Brain pericyte (primary cell): Measurements from ENCODE around the gene PAX9.
"Not testable (repeated sequence)": the region's sequence is repeated elsewhere in the genome, so short reads cannot be mapped to it uniquely, and the experiment has no call there.

Experiments
- DNase-seq: peaks from one replicate; pipeline ENCODE4 v3.0.0-alpha.2; 2012; ENCODE audit warnings: low read depth, low spot score

Gene PAX9

GRCh38 chr14:36672095-36672494 is 10.4 kb downstream of the PAX9 start:
- DNase-seq: no peak

DNA sequence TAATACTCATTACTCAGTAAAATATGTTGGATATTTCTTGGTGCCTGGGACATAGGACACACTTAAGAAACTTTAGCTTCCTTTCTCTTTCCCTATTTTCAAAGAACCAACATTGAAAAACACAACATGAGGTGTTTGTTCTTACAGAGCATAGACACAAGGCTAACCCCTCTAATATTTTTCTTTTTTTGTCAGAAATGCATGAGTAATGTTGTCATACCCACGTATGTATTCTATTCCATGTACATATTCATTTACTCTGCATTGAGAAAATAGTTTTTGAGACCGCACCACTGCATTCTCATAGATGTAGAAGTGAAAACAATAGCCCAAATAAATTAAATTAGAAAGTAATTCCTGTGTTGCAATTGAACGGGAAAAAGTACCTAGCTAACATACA is 13.0 kb downstream of the PAX9 start:
- DNase-seq: no peak

- DNase-seq: no peak
These were observed 13.9 kb downstream of the PAX9 start for GRCh38 chr14:36675581-36675980.

DNA sequence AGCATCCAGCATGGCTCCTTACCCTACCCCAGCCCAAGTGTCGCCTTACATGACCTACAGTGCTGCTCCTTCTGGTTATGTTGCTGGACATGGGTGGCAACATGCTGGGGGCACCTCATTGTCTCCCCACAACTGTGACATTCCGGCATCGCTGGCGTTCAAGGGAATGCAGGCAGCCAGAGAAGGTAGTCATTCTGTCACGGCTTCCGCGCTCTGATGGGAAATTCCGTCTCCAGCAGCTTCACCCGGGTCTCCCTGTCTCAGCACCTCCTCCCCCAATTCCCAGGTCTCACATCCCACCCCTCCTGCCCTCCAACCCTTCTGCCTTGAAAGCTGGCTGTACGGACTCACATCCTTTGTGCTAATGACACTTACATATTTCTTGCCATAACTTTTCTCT is 14.6 kb downstream of the PAX9 start:
- DNase-seq: no peak

GRCh38 chr14:36682338-36682737 is 20.7 kb downstream of the PAX9 start:
- no peak for DNase-seq

DNA sequence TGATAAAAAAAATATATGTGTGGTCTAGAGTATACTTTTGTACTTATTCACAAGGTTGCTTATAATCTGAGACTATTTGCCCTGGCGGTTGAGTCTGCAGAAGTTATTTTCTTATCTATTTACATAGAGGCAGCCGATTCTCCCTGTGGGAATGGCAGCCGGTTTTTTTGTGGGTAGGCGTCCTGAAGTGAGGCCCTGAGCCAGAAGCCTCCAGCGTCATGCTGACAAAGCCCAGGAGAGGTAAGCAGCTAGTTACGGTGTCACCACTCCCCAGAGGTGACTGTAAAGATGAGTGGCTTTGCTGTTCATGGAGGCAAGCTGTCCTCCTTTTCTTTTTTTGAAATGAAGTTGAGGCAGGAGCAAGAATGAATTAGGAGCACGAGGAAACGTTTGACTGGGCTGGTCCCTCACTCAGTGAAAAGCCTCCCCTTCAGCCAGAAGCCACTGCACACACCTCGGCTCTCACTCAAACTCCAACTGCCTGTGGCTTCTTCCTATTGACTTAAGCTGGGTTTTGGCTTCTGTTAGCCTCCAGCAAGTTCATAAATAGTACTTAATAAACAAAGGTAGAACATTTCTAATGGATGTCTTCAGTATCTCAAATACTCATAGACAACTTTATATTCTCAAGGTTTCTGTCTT is 21.5 kb downstream of the PAX9 start:
- DNase-seq: no peak

- DNase-seq: no peak
These were observed 23.3 kb downstream of the PAX9 start for GRCh38 chr14:36684946-36685345.

DNA sequence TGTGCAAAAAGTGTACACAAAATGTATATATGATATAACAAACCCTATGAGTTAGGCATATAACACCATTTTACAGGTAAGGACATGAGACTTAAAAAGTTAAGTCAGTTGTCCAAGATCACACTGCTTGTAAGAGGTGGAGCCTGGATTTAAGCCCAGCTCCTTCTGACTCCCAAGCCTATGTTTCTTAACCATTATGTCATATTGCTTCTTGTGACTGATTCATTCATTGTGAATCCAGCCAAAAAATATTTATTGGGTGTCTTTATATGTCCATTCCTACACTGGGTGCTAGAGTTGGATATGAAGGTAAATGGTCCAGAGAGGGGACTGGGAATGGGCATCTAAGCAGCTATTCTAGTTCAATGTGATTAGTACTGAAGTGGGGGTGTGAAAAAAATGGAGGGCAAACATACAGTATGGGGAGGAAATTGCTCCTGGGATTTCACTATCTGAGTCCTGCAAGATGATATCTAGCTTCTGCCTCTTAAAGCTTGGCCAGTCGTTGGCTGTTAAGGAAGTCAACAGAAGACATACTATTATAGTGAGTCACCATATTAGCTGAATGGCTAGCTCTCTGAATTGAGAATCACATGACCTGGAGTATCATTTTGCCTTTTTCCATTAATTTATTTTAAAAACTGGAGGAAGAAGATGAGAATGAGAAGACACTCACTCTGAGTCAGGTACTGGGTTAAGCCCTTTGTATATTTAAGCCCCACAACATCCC is 28.8 kb downstream of the PAX9 start:
- no peak for DNase-seq

DNA sequence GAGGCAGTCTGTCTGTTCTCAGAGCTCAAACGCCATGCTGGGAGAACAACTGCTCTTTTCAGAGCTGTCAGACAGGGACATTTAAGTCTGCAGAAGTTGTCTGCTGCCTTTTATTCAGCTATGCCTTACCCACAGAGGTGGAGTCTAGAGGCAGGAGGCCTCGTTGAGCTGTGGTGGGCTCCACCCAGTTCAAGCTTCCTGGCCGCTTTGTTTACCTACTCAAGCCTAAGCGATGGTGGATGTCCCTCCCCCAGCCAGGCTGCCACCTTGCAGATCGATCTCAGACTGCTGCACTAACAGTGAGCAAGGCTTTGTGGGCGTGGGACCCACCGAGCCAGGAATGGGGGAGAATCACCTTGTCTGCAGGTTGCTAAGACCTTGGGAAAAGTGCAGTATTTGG is 37.8 kb downstream of the PAX9 start:
- DNase-seq: not testable (repeated sequence)

DNA sequence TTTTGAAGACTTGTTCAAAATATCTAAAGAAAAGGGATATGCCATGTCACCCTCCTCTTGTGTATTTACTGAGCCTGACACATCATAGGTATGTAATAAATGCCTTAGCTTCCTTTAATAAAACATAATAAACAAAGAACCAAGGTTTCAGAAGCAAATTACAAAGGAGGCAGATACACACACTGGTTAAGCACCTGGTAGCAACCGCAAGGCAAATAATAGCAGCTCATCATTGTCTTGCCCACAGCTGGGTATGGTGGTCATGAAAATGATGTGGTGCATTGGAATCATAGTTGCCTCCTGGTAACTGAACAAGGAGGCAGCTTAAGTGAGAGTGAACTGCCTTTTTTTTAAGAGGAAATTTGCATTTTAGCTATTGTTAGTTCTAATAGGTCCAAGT is 39.0 kb downstream of the PAX9 start:
- no peak for DNase-seq

- DNase-seq: no peak
These were observed 39.5 kb downstream of the PAX9 start for GRCh38 chr14:36701132-36701531.

DNA sequence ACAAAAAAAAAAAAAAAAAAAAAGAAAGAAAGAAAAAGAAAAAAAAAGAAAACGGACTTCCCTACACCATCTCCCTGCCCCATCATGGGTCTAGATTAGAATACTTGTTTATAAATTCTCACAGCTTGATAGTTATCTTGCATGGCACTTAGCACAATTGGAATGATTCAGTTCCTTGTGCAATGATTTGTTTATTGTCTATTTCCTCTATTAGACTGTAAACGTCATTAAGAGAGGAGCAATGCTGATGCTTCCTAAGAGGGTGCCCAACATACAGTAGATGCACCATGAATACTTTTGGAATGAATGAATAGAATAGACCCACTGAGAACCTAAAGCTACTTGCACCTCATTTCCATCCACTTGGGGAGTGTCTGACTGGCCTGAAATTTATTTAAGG is 40.8 kb downstream of the PAX9 start:
- DNase-seq: no peak

- no peak for DNase-seq
These were observed 45.9 kb downstream of the PAX9 start for GRCh38 chr14:36707570-36707969.

GRCh38 chr14:36713960-36714703 is 52.5 kb downstream of the PAX9 start:
- DNase-seq: no peak

GRCh38 chr14:36716614-36717184 is 55.0 kb downstream of the PAX9 start:
- no peak for DNase-seq

- no peak for DNase-seq
These were observed 55.7 kb downstream of the PAX9 start for GRCh38 chr14:36717363-36717762.

- DNase-seq: no peak
These were observed 56.6 kb downstream of the PAX9 start for GRCh38 chr14:36718216-36718615.

GRCh38 chr14:36719823-36720222 is 58.2 kb downstream of the PAX9 start:
- DNase-seq: no peak

DNA sequence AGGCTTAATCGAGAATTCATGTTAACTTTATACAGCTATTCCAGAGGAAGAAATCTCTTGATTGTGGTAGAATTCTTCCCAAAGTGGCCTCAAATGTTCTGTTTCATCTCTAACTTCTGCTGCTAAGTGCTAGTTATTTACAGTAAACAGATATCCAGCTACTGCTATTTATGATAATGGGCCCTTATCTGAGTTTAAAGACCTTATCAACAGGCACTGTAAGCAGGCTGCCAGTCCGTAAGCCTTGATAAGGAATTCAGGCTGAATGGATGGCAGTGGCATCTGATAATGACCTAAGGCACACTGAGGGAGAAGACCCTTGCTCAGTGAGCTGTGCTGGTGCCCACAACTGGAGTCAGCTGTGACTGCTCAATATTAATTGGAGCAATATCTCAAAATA is 59.0 kb downstream of the PAX9 start:
- no peak for DNase-seq

- DNase-seq: no peak
These were observed 60.2 kb downstream of the PAX9 start for GRCh38 chr14:36721877-36722276.

DNA sequence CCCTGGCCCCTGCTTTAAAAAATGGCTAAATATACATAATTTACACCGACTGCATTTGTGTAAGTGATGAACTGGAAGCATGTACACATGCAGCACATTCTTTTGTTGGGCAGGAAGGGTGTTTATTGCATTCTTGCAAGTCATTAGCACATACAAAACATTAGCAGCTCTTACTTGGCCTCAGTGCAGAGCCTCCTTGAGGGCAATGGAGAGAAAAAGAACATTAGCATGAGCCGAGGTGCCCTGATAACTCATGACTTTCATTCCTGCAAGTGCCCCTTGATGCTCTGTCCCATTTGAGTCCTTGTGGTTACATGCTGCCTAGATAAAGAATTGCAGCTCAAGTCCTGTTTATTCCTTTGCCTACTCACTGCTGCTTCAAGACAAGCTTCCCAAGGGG is 61.9 kb downstream of the PAX9 start:
- no peak for DNase-seq

DNA sequence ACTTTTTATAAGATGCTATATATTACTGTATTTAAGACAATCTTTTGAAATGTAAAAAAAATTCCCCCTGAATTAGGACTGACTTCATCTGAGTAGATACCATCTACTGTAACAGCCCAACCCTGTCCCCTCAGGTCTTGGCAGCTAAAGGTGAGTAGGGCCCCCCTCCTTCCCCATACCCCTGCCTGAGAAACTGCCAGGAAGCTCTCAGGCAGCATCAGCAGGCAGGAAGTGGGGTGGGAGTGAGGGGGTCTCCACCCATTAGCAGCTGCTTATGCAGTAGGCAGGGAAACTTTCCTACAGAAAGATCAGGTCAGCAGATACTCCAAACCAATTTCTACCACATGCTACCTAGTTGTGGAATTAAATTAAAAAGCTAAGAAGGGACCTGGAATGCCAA is 62.5 kb downstream of the PAX9 start:
- DNase-seq: no peak

GRCh38 chr14:36726128-36726527 is 64.5 kb downstream of the PAX9 start:
- DNase-seq: no peak
